Endothelial cell of umbilical vein (primary cell): ENCODE measurements around the gene ZMAT5. TPM values are rescaled to one million over a fixed set of nuclear protein-coding genes. Genes with fewer than 3 reads are reported as not detected.

Experiments
- BruUV-seq: library from RNA; stranded (reverse); fragments of 400-500 nt; replicated peaks from 2 replicates; lab custom pipeline; 2021; lab: Mats Ljungman, UMichigan
- CTCF ChIA-PET: fragments of 300-600, 350-600 bp; sonication (Branson Sonifier 250); formaldehyde crosslinking; loops from one replicate; lab custom pipeline; 2021; ENCODE audit warnings: antibody characterized with exemption, inconsistent platforms; lab: Charles Lee
- POLR2A ChIA-PET: fragments of 300-600, 350-600 bp; sonication (Branson Sonifier 250); formaldehyde crosslinking; loops from one replicate; lab custom pipeline; 2021; ENCODE audit warnings: antibody characterized with exemption, inconsistent platforms; lab: Charles Lee
- DNase-seq: peaks from one replicate; pipeline ENCODE4 v3.0.0-alpha.2; 2011; ENCODE audit warnings: low read depth, low spot score
- FAIRE-seq: peaks from 2 replicates; lab custom pipeline; 2011; peaks lifted over from hg19 to GRCh38; lab: Jason Lieb, UNC
- H2AFZ ChIP-seq: 2 replicates; pipeline ENCODE4 v1.6.0; 2012; ENCODE audit warnings: low read depth, low read length, control low read depth, inconsistent platforms
- H3K27ac ChIP-seq: 2 replicates; pipeline ENCODE4 v1.5.1; 2011; ENCODE audit warnings: low read depth, mild to moderate bottlenecking, control low read depth, low read length, moderate library complexity; ENCODE audit not compliant: insufficient read depth
- H3K27me3 ChIP-seq, 2 experiments: 2 replicates each; pipeline versions ENCODE4 v1.6.0 to v1.6.1; 2011; ENCODE audit warnings: low read length in 2 of 2, mixed read lengths in 1 of 2; ENCODE audit not compliant: control insufficient read depth in 2 of 2, insufficient read depth in 2 of 2
- H3K36me3 ChIP-seq, 2 experiments: 2 replicates in 1 of 2; 3 replicates in 1 of 2; pipeline ENCODE4 v1.5.1; 2011; ENCODE audit warnings: low read length in 2 of 2, mild to moderate bottlenecking in 1 of 2, moderate library complexity in 1 of 2; ENCODE audit not compliant: control insufficient read depth in 2 of 2, insufficient read depth in 2 of 2; ENCODE audit errors: extremely low read depth in 1 of 2
- H3K4me1 ChIP-seq: 3 replicates; pipeline ENCODE4 v1.5.1; 2011; ENCODE audit warnings: mild to moderate bottlenecking, low read length; ENCODE audit not compliant: control insufficient read depth, insufficient read depth; ENCODE audit errors: extremely low read depth
- H3K4me2 ChIP-seq: 2 replicates; pipeline ENCODE4 v1.6.1; 2011; ENCODE audit warnings: low read length, control low read depth, mixed read lengths; ENCODE audit not compliant: insufficient read depth
- H3K4me3 ChIP-seq, 3 experiments: fragments of 200-600 bp in 1 of 3; sonication (generic), shearing (Covaris generic) in 1 of 3; replicated peaks in 1 of 3; 2 replicates each; pipeline ENCODE4 v1.5.1; 2011 to 2016; ENCODE audit warnings: control low read depth in 3 of 3, low read length in 3 of 3, mild to moderate bottlenecking in 2 of 3, inconsistent platforms in 1 of 3, low read depth in 1 of 3, moderate library complexity in 1 of 3; ENCODE audit not compliant: insufficient read depth in 1 of 3
- H3K79me2 ChIP-seq: 2 replicates; pipeline ENCODE4 v1.6.0; 2012; ENCODE audit warnings: low read length, inconsistent platforms; ENCODE audit not compliant: control insufficient read depth, insufficient read depth
- H3K9ac ChIP-seq: replicated peaks from 2 replicates; pipeline ENCODE3; 2011; ENCODE audit warnings: low read length, control low read depth; ENCODE audit not compliant: insufficient read depth; ENCODE audit errors: extremely low read depth
- H3K9me1 ChIP-seq: replicated peaks from 3 replicates; pipeline ENCODE4 v1.6.0; 2011; ENCODE audit warnings: mild to moderate bottlenecking, low read length; ENCODE audit not compliant: control insufficient read depth, insufficient read depth; ENCODE audit errors: extremely low read depth
- H3K9me3 ChIP-seq: replicated peaks from 2 replicates; pipeline ENCODE4 v1.5.1; 2012; ENCODE audit warnings: low read length, inconsistent platforms; ENCODE audit not compliant: control insufficient read depth, insufficient read depth
- H4K20me1 ChIP-seq: replicated peaks from 2 replicates; pipeline ENCODE3; 2011; ENCODE audit warnings: mild to moderate bottlenecking, low read length; ENCODE audit not compliant: control insufficient read depth, insufficient read depth; ENCODE audit errors: extremely low read depth
- CTCF ChIP-seq, 2 donors: IDR thresholded peaks; 1 replicate in 1 of 2; 2 replicates in 1 of 2; pipeline ENCODE4 v1.5.1; 2011; ENCODE audit warnings: low read length in 2 of 2, mild to moderate bottlenecking in 2 of 2, moderate library complexity in 2 of 2, control low read depth in 1 of 2, inconsistent platforms in 1 of 2, low read depth in 1 of 2; ENCODE audit not compliant: insufficient read depth in 1 of 2; ENCODE audit errors: extremely low read depth in 1 of 2
- EZH2 ChIP-seq: IDR thresholded peaks from 2 replicates; pipeline ENCODE4 v1.6.1; 2012; ENCODE audit warnings: borderline replicate concordance, low read depth, mild to moderate bottlenecking, moderate library complexity, low read length, inconsistent platforms; ENCODE audit not compliant: severe bottlenecking
- FOS ChIP-seq: IDR thresholded peaks from 2 replicates; pipeline ENCODE4 v1.6.1; 2011; ENCODE audit warnings: mild to moderate bottlenecking, low read length, moderate library complexity, borderline replicate concordance; ENCODE audit not compliant: insufficient read depth
- GATA2 ChIP-seq: IDR thresholded peaks from 2 replicates; pipeline ENCODE4 v1.7.0; 2011; ENCODE audit warnings: low read depth, mild to moderate bottlenecking, moderate library complexity, mixed read lengths, low read length; ENCODE audit not compliant: insufficient read length, insufficient read depth
- JUN ChIP-seq: IDR thresholded peaks from 2 replicates; pipeline ENCODE4 v1.6.1; 2011; ENCODE audit warnings: borderline replicate concordance, low read depth; ENCODE audit not compliant: insufficient read length, insufficient read depth
- MYC ChIP-seq: IDR thresholded peaks from one replicate; pipeline ENCODE4 v1.6.1; 2011; ENCODE audit warnings: mild to moderate bottlenecking, low read depth, low read length
- POLR2A ChIP-seq: IDR thresholded peaks from 2 replicates; pipeline ENCODE4 v1.6.1; 2012; ENCODE audit warnings: low read depth, mild to moderate bottlenecking, control low read depth, low read length
- POLR2AphosphoS5 ChIP-seq: IDR thresholded peaks from 2 replicates; pipeline ENCODE4 v1.6.1; 2012; ENCODE audit warnings: low read depth, mild to moderate bottlenecking, control low read depth, low read length, moderate library complexity; ENCODE audit not compliant: insufficient read depth
- dilution Hi-C: fragments of 300-500 bp; cut with MboI; formaldehyde crosslinking; loops from one replicate; pipeline ENCODE4 v1.15.0; 2019; ENCODE audit warnings: low sequenced_read_pairs; ENCODE audit not compliant: extremely low pct_ligation_motif_present
- intact Hi-C: fragments of 100-400 bp; cut with micrococcal nuclease; formaldehyde crosslinking; loops from one replicate; pipeline ENCODE4 v1.10.0; 2022
- polyA plus RNA-seq, 4 experiments: library from polyadenylated mRNA; depleted of rRNA in 3 of 4; stranded (reverse) in 3 of 4; unstranded in 1 of 4; fragments of >200 nt; gene quantifications; 2 replicates each; pipeline versions ENCODE4 v1.2.1 to v1.2.3, GENCODE V29; 2011 to 2012; ENCODE audit warnings: missing spikeins in 1 of 4
- total RNA-seq: library from RNA; stranded (reverse); gene quantifications from 2 replicates; pipeline ENCODE4 v1.2.3, GENCODE V29; 2021
- TF ChIP-seq, protein P1 (sequence below): IDR thresholded peaks from 2 replicates; pipeline ENCODE4 v1.6.1; 2011; ENCODE audit not compliant: insufficient read depth, insufficient read length

The ZMAT5 gene
- total and polyA plus RNA-seq, 2 donors (not counting 3 experiments of a cell fraction or from before 2014, with no cell fraction given) = 24.9 to 43.6 TPM

- H3K79me2 ChIP-seq = no peaks in the 10 kb centered on the region
- H3K4me2 ChIP-seq = no peak overlapping the region
- no peak overlapping the region for H3K4me3 ChIP-seq
- TF ChIP-seq, protein P1, sequence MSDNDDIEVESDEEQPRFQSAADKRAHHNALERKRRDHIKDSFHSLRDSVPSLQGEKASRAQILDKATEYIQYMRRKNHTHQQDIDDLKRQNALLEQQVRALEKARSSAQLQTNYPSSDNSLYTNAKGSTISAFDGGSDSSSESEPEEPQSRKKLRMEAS = no peak
- TF ChIP-seq EZH2 (no peak), CTCF (IDR thresholded peaks at IDR 0.05; ENCODE audit: extremely low read depth in 1 of 2, insufficient read depth in 1 of 2, low read depth in 1 of 2, low read length in 2 of 2) (no peak), FOS (no peak)
- dilution Hi-C loops = no loop called here
- ChIA-PET CTCF (interaction anchor here (1.9 to 2.0 kb wide), 2 partner anchors 25 to 206 kb away, joined by 5 to 16 read pairs; no protein-coding TSS in a partner anchor), POLR2A (no interaction called here)
- intact Hi-C loops = loop anchor here (10.0 kb wide), 1 partner anchor 286 kb away; the partner anchor contains the start of gene HORMAD2
- no peak overlapping the region for H3K9ac ChIP-seq
- FAIRE-seq (no peak), DNase-seq (no peak)
- BruUV-seq = no TSS peak
- H4K20me1 ChIP-seq = no peaks in the 10 kb centered on the region
- peaks cover 14% of the 10 kb centered on the region for H3K4me1 ChIP-seq
- H3K9me1 ChIP-seq = no peaks in the 10 kb centered on the region
- peak overlapping the region; percentile 50 for H3K27ac ChIP-seq
- no peaks in the 10 kb centered on the region for H3K9me3 ChIP-seq
- peaks cover 2 to 31% of the 10 kb centered on the region in 2 experiments for H3K36me3 ChIP-seq
- no peak overlapping the region for H2AFZ ChIP-seq
- no peaks in the 10 kb centered on the region for H3K27me3 ChIP-seq
Observed at GRCh38 chr22:29798318-29798717, 31.5 kb upstream of the ZMAT5 start.

DNA sequence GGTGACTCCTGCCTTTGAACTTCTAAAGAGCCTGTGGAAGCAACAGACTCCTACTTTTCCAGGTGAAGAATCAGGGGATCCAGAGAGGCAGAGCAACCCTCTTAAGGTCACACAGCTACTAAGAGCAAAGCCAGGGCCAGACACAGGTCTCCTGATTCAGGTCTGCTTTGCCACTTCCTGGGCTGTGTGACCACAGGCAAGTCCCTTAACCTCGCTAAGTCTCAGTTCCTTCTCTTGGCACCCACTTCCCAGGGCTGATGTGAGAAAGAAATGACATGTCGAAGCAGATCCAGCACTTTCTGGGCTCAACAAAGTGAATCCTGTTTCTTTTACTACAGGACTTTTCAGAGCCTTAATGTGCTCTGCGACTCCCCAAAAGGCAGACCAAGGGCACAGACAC is 30.5 kb upstream of the ZMAT5 start:
- peaks cover 14% of the 10 kb centered on the region for H3K4me1 ChIP-seq
- TF ChIP-seq CTCF (IDR thresholded peaks at IDR 0.05; ENCODE audit: extremely low read depth in 1 of 2, insufficient read depth in 1 of 2, low read depth in 1 of 2, low read length in 2 of 2) (no peak), MYC (no peak), GATA2 (no peak), POLR2AphosphoS5 (no peak), FOS (no peak), POLR2A (no peak), EZH2 (no peak), JUN (no peak)
- TF ChIP-seq, protein P1 = no peak
- intact Hi-C loops = loop anchor here (10.0 kb wide), 1 partner anchor 287 kb away; the partner anchor contains the start of gene HORMAD2
- ChIA-PET POLR2A (no interaction called here), CTCF (interaction anchor here (1.9 kb wide), 1 partner anchor 24 kb away, joined by 5 read pairs; no protein-coding TSS in a partner anchor)
- H3K4me2 ChIP-seq = no peak overlapping the region
- H3K4me3 ChIP-seq = no peak overlapping the region
- no peaks in the 10 kb centered on the region for H4K20me1 ChIP-seq
- H3K36me3 ChIP-seq = peaks cover 6 to 38% of the 10 kb centered on the region in 2 experiments
- H3K9ac ChIP-seq = no peak overlapping the region
- FAIRE-seq = no peak
- no peak for DNase-seq
- H3K9me1 ChIP-seq = no peaks in the 10 kb centered on the region
- dilution Hi-C loops = no loop called here
- no TSS peak for BruUV-seq
- no peak overlapping the region for H3K27ac ChIP-seq
- H3K9me3 ChIP-seq = no peaks in the 10 kb centered on the region
- no peak overlapping the region for H2AFZ ChIP-seq
- no peaks in the 10 kb centered on the region for H3K79me2 ChIP-seq
- no peaks in the 10 kb centered on the region for H3K27me3 ChIP-seq
